Fibroblast of the conjunctiva (primary cell): ENCODE measurements around the gene MED13.
"Not testable (repeated sequence)": the region's sequence is repeated elsewhere in the genome, so short reads cannot be mapped to it uniquely, and the experiment has no call there.

Experiments used
- DNase-seq: peaks from one replicate; pipeline ENCODE4 v3.0.0-alpha.2; 2010; ENCODE audit warnings: low read depth

MED13 gene

DNA sequence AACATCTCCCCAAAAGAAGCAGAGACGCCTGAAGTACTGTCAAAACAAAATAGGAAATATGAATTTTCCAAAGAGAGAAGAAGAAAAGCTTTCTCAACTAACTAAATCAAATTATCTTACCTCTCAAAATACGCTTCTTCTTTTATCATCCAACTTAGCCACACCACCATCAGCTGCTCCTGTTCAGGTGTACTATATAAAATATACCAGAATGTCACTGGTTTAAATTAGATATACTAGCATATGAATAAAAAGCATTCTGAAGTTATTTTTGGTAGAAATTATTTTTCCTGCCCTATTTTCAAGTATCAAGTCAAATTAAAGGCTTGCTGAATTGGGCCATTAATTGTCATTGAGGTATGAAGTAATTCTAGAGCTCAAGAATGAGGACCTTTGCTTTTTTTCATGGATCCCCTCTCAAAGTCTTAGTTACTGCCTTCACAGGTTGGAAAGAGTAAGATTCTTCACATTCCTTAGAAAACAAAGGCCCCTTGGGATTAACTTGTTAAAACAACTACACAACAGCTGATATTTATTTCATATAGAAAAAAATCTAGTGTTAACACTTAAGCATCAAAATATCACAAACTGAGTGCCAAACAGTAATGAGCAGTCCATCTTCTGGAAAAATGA is 167.4 kb downstream of the MED13 start:
- no peak for DNase-seq

DNA sequence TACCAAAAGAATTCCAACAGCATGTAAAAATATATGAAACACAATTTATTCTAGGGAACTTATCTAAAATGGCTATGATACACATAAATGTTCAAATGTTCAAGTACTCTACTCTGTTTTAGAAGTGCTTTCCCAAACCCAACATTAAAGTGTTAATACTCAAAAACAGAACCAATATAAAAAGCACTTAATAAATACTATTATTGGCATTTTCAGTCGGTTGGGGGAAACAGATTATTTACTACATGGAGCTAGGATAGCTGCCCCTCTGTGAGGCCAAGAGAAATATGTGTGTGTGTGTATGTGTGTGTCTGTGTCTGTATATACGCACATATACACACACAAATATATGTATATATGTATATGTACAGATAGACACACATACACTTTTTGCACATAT is 169.7 kb downstream of the MED13 start:
- DNase-seq: no peak

DNA sequence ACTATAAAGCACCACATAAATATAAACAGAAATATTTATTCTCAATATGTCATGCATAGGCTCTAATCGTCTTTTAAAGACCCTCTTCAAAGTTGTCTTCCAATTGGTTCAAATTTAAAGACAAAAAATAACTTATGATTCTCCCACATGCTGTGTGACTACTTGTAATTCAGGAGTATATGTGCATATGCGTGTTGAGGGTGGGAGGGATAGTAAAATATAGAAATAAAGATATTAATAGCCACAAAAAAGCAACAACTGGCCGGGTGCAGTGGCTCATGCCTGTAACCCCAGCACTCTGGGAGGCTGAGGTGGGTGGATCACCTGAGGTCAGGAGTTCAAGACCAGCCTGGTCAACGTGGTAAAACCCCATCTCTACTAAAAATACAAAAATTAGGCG is 170.8 kb downstream of the MED13 start:
- DNase-seq: not testable (repeated sequence)
